HepG2 (cell line): ENCODE results near the gene CTNNA3.

Source experiments
- CREB1 ChIP-seq, 2 experiments: fragments of 450-650 bp in 1 of 2; IDR thresholded peaks; 2 replicates each; pipeline ENCODE4 v1.6.1; 2016 to 2017; ENCODE audit warnings: control low read depth in 1 of 2, mild to moderate bottlenecking in 1 of 2, missing compliant biosample characterization in 1 of 2, missing genetic modification characterization in 1 of 2
- GLI4 ChIP-seq: sonication (generic); formaldehyde crosslinking; IDR thresholded peaks from 2 replicates; pipeline ENCODE4 v1.5.1; 2020; ENCODE audit warnings: missing genetic modification reagents, mild to moderate bottlenecking, moderate library complexity, borderline replicate concordance
- MEIS1 ChIP-seq: sonication (generic); formaldehyde crosslinking; IDR thresholded peaks from 2 replicates; pipeline ENCODE4 v1.9.0; 2021; ENCODE audit warnings: mild to moderate bottlenecking, missing genetic modification reagents, moderate library complexity, borderline replicate concordance
- NFYB ChIP-seq: sonication (generic); formaldehyde crosslinking; IDR thresholded peaks from 2 replicates; pipeline ENCODE4 v1.4.0; 2020; ENCODE audit warnings: missing genetic modification reagents
- RFX1 ChIP-seq: fragments of 450-650 bp; IDR thresholded peaks from 2 replicates; pipeline ENCODE4 v1.6.1; 2017
- TAF1 ChIP-seq: sonication (generic); formaldehyde crosslinking; IDR thresholded peaks from 2 replicates; pipeline ENCODE4 v1.4.0; 2020; ENCODE audit warnings: missing genetic modification reagents
- ZNF253 ChIP-seq: sonication (generic); formaldehyde crosslinking; IDR thresholded peaks from 2 replicates; pipeline ENCODE4 v1.8.0; 2022; ENCODE audit warnings: mild to moderate bottlenecking, missing genetic modification reagents, borderline replicate concordance
- ZNF432 ChIP-seq: sonication (generic); formaldehyde crosslinking; IDR thresholded peaks from 2 replicates; pipeline ENCODE4 v1.5.0; 2020; ENCODE audit warnings: missing genetic modification reagents, mild to moderate bottlenecking, borderline replicate concordance
- ZNF629 ChIP-seq: sonication (generic); formaldehyde crosslinking; conservative IDR thresholded peaks from 2 replicates; pipeline ENCODE4 v1.5.0; 2020; ENCODE audit warnings: missing genetic modification reagents
- ZSCAN25 ChIP-seq: sonication (generic); formaldehyde crosslinking; IDR thresholded peaks from 2 replicates; pipeline ENCODE4 v1.8.0; 2022; ENCODE audit warnings: mild to moderate bottlenecking, missing genetic modification reagents

GRCh38 chr10:66318761-66319160 is 1377.2 kb downstream of the CTNNA3 start:
- TF ChIP-seq ZSCAN25 (CRISPR knock-in tag): no peak
- TF ChIP-seq RFX1: no peak
- TF ChIP-seq ZNF629 (CRISPR knock-in tag): no peak
- TF ChIP-seq MEIS1 (CRISPR knock-in tag): no peak
- no peak for TF ChIP-seq CREB1 (IDR thresholded peaks at IDR 0.05)
- TF ChIP-seq CREB1 (CRISPR knock-in tag; IDR thresholded peaks at IDR 0.05): no peak
- TF ChIP-seq NFYB (CRISPR knock-in tag): no peak
- no peak for TF ChIP-seq ZNF432 (CRISPR knock-in tag)
- TF ChIP-seq ZNF253 (CRISPR knock-in tag): no peak
- TF ChIP-seq GLI4 (CRISPR knock-in tag): no peak
- no peak for TF ChIP-seq TAF1 (CRISPR knock-in tag)
